ACHN (cell line): Measurements from ENCODE around the gene ELMO3.

ENCODE experiments used
- DNase-seq: peaks from one replicate; pipeline ENCODE4 v3.0.0-alpha.2; 2015
- in situ Hi-C: cut with HindIII; loops from 2 replicates; pipeline ENCODE4 v1.10.0; 2017; ENCODE audit warnings: low sequenced_read_pairs, low pct_ligation_motif_present, low pct_unique_long_range_greater_than_20kb

Gene ELMO3

DNA sequence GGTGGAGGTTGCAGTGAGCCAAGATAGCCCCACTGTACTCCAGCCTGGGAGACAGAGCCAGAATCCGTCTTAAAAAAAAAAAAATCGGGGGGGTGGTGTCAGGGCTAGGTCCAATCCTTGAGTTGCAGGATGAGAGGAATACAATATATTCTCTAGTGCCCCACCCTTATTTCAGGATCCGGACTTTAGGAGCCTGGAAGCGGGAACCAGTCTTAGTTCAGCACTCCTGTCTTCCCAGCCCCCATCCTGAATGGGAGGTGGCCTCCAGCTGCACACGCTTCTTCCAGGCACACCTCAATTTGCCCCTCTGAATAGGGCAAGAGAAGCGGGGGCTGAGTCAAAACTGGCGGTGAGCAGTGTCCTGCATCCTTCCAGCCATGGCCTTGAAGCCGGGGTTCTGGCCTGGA, 46.7 kb downstream of the ELMO3 start:
- DNase-seq = no peak
- in situ Hi-C loops = no loop called here

- peak; percentile 91 for DNase-seq
- in situ Hi-C loops = no loop called here
These were observed 47.3 kb downstream of the ELMO3 start for GRCh38 chr16:67246081-67246755.

DNA sequence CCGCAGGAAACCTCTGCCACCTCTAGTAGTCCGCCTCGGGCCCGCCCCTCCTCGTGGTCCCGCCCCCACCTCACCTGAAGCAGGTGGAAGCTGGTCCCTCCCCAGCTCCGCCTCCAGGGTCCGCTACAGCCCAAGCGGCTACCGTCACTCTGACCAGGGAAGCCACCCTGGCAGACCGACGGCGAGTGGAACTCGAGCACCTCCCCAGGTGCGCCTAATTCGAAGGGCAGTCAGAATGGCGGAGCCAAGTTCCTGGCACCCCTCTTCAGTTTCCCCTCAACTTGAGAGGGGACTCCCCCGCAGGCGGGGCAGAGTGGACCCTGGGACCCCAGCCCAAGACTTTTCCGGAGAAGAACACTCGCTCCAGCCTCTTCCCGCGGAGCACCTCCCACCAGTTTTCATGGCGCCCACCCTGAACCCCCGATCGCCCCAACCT, 47.8 kb downstream of the ELMO3 start:
- peak; percentile 48 for DNase-seq
- in situ Hi-C loops = no loop called here

DNA sequence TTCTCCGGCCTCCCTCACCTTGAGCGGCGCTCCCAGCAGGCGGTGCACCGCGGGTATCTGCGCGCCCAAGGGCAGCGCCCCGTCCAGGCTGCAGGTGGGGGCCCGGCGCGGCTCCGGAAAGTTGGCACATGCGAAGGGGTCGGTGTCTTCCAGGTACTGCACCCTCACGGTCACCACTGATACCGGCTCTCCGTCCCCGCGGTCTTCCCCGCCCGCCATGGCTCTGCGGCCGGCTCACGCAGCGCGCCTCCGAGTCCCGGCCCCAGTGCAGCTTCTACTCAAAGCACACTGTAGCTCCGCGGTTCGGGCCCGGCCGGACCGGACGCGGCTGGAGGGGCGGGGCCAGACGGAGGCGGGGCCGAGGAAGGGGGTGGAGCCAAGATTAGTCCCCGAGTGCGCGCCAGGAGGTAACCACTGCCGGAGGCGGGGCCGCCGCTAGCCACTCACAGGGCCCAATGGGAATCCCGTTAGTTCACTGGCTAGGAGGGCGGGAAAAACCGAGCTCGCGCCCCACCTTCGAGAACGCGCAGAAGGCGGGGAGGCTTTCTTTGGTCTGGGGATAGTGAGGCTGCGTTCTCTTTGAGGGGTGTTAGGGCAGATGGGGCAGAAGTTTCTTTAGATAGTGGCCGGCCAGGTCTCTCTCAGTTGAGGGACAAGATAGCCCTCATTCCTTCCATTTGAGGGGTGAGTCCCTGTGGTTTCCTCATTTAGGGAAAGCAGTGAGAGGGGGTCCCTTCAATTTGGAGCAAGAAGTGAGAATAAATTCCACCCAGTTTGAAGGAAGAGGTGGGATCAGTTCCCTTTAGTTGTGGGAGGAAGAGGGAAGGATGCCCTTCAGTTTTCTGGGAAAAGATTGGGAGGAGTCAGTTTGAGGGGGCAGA, 48.5 kb downstream of the ELMO3 start, which contains the start of gene FHOD1:
TSS of gene FHOD1 (minus strand) at position 290 of the 881 bp plus-strand sequence. CDS start at position 219, 71 bp downstream.
- DNase-seq = peak; percentile 98
- in situ Hi-C loops = no loop called here

- in situ Hi-C loops = no loop called here
- peak; percentile 33 for DNase-seq
These were observed 49.1 kb downstream of the ELMO3 start for GRCh38 chr16:67248073-67248400.

- in situ Hi-C loops = no loop called here
- peak; percentile 45 for DNase-seq
These were observed 49.7 kb downstream of the ELMO3 start, which contains the start of gene SLC9A5 for GRCh38 chr16:67248401-67249177. SLC9A5 (plus strand) TSS chr16:67248979; CDS start chr16:67249015, 36 bp downstream.

DNA sequence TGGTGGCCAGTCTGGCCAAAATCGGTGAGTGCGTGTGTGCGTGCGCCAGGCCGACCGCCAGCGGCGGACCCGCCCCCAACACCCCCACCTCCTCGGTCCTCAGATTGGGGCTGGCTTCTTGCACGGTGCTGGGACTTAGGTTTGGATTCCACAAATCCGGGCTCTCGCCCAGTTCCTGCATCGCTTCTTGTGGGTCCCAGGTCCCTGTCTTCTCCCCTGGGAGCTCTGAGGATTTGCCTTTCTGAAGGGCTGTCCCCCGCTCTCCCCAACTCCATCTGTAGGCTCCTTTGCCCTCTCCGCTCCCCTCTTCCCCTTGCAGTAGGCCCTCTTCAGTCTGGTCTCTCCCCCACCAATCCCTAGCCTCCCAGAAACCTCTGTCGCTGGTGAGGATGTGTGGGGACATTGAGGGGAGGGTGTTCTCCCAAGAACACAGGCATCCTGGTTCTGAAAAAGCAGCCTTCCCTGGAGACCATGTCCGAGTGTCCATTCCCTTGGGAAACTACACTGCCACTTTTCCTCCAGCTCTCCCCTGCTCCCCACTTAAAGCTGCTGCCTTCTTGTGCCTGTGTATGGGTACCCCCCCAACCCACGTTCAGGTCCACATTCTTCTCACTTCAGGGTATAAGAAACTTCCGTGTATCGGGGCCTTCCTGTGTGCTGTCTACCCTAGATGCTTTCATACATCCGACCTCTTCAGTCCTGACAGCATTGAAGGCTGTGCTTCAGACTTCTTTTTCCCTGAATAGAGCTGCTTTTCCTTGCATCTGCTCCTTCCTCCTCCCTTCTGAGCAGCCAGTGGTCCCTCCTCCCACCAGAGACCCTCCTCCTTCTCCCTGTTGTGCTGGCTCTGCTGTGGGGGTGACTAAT, 50.5 kb downstream of the ELMO3 start:
- in situ Hi-C loops = no loop called here
- no peak for DNase-seq

DNA sequence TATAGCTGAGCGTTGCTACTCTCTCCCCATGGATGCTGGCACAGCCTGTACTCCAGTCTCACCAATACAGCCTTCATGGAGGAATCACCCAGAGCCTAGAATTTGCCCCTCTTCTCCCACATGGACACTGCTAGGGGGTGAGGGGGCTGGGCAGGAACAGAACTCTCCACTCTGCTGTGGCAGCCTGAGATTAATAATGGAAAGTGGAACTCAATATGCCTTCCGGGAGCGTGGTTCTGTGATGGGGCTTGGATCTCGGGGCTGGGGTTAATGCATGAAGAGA, 51.1 kb downstream of the ELMO3 start:
- in situ Hi-C loops = no loop called here
- DNase-seq = no peak

GRCh38 chr16:67252609-67253497, 53.9 kb downstream of the ELMO3 start:
- no peak for DNase-seq
- in situ Hi-C loops = no loop called here
